Fibroblast of skin of left biceps (primary cell): ENCODE data around the gene STAMBPL1.

Experiments
- DNase-seq, 2 experiments: peaks; one replicate each; pipeline ENCODE4 v3.0.0-alpha.2; 2013; ENCODE audit warnings: low read depth in 2 of 2

STAMBPL1 gene

DNA sequence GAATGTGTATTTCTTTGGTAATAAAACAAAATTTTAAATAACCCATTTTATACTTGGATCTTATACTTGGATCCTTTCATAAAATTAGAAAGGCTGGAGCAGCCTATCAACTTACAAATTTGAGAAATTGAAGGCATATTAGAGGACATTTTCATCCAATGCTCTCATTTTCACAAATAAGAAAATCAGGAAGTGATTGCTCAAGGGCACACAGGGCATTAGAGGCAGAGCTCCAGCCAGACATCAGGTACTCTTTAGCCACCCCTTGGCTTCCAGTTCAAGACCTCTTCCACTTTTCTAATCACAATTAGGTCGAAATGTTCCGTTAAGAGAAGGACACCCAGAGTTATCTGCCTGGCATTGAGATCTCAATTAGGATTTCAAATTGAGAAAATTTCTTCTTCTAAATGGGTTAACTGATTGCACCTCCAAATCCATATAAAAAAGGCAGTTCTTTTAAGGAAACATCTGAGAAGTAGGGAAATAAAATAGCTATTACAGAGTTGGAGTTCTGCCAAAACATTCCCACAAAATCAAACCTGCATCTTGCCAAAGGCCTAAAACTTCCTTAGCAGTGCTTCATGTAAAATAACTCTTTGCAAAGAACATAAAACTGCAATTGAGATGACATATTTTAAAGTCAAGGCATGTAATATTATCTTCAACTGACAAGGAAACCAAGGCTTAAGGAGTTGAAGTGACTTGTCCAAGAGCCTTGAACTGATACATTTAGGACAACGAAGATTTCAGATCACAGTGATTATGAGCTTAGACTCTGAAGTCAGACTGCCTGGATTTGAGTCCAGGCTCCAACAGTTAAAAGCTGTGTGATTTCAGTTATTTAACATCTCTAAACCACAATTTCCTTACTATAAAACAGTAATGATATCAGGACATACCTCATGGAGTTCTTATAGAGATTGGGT lies 70.1 kb downstream of the STAMBPL1 start:
- no peak for DNase-seq

DNA sequence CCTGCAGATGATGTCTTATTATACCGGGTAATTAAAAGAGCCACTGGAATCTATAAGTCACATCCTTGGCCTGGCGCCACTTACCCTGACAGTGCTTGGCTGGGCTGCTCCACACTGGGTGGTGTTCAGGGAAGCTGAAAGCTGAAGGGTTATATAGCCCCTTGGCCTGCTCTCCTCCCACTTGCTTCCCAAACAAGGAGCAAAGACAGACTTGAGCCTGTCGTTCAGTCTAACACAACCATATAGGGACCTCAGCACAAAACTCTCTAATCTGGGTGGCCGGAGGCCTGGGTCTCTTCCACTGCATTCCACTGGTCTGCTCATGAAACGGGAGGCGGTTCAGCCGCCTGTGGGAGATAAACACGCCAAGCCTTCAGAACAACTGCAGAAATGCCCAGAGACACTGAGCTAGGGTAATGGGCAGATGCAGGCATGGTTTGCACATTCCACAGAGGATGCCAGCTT lies 72.6 kb downstream of the STAMBPL1 start, which contains the start of gene ACTA2:
Gene ACTA2, minus strand, starts transcription at position 127 of the 465 bp plus-strand sequence. CDS start 3,843 bp downstream, outside the sequence.
- peak; percentile 74 to 75 for DNase-seq

DNA sequence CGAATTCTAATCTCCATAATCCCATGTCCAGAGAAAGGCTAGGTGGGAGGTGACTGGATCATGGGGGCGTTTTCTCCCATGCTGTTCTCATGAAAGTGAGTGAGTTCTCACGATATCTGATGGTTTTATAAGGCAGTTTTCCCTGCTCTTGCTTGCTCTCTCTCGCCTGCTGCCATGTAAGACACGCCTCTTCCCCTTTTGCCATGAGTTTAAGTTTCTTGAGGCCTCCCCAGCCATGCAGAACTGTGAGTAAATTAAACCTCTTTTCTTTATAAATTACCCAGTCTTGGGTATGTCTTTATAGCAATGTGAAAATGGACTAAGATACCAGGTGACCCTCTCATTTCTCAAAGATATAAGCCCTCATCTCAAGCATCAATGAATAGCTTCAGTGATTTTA lies 73.6 kb downstream of the STAMBPL1 start:
- DNase-seq, result no peak

DNA sequence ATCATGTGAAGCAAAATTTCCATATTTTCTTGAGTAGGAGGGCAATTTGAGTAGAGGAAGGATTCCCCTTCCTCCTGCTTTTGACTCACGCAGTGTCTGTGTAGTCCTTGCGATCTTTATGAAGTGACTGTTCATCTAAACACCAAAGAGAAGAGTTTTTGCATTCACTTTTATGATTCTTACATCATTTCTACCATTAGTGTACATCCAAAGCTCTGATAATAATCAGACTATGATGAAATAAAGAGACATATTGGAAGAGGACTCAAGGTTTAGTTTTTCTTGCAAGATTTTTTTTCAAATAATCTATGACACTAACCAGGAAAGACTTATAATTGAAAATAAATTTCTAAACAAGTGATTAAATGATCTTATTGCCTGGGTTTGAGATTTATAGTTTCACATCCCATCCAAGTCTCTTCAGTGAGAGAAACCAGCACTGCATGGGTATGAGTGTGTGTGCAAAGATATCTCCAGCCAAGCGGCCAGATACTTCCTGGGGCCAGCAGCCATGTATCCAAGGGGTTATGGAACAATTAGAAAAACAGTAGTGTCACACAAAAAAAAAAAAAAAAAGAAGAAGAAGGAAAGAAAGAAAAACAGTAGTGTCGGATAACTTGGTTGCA lies 74.5 kb downstream of the STAMBPL1 start:
- no peak for DNase-seq

DNA sequence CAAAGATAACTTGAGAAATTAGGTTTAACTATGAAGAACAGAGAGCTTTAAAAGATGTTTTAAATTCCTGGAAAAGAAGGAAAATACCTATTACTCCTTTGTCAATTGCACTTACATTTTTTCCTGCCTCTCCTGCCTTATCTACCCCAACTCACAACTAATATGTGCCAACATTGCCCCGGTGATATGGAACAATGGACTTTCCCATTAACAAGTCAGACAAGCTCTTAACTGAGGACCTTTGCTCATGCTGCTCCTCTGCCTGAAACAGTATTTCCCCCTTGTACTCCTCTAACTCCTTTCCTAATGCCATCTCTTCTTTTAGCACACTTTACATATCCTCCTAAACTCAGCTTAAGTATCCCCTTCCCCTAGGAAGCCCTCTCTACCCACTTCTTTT lies 77.3 kb downstream of the STAMBPL1 start:
- DNase-seq, result no peak

DNA sequence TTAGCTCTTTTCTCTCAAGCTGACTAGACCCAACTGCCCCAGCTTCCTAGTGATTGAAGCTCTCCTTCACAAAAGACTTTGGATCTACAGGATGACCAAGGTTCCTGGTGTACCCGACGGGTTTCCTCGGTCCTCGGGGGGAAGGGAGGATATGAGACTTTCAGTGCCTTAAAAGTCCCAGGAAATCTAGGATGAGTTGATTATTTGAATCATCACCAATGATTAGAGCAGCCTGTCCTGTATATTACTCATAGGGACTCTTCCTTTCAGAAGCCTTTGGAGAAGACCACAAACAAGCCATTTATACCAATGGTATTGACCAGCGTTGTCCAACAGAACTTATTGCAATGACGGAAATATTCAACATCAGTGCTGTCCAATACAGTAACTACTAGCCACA lies 78.7 kb downstream of the STAMBPL1 start:
- DNase-seq, result no peak

DNA sequence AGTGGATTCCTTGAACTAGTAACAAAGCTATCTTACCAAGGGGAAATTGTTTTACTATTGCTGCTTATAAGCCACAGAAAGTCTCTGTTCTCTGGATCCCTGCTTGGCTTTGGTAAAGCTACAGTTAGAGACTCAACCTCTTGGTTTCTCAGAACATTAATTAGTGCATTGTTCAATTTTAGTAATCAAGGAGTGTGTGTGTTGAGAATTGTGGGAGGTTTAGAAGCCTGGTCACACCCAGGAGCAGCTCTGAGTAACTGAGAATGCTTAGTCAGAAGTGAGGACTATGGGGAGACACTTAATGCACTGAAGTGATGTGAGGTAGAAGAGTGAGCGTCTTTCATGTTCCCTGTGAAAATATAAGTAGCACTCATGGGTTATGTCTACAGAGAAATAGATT lies 80.8 kb downstream of the STAMBPL1 start:
- DNase-seq, result no peak

DNA sequence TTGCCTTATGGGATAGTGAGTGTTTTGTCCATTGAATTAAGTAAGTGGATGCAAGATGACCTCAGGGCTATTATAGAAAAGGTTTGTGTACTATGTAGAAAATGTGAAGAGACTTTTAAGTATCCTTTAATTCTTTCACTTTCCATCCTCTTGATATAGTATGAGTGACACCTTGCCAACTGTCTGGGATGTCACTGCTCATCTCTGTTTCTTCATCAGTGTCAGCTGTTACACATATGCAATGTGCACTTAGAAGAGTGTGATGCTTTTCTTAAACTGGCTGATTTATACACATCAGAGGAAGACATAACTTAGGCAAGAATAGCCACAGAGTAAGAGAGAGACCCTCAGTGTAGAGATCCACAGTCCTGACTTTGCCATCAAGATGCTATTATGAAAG lies 81.2 kb downstream of the STAMBPL1 start:
- no peak for DNase-seq

DNA sequence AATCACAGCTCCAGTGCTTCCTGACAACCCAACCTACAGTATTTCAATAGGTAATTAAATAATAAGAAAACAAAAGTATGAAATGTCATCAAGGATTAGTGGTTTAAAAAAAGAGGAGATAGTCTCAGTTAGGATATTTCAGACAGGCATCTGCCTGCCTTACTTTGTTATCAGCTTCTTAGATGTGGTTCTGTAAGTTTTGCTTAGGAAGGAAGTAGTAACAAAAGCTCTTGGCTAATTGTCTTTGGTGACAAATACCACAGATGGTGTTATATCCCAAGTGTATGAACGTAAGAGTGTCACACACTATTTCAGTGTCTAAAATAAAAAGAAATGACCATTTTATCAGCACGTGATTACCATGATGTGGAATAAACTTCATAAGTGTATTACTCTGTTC lies 82.3 kb downstream of the STAMBPL1 start:
- no peak for DNase-seq

DNA sequence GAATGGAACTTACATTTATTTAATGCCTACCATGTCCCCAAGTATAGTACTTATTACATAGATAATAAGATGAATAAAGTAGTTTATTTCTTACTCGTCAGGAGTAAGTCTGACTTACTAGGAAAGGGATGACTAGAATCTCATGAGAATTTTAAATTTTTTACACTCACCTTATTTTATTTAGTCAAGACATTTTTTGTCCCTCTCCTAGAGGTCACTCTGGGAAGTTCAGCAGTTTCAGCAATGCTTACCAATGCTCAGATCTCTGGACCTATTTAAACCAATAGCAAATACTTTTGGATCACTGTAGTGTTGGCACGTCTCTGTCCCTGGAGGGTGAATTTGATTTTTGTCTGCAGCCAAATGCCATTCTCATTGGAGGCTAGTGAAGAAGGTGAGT lies 83.3 kb downstream of the STAMBPL1 start:
- no peak for DNase-seq

DNA sequence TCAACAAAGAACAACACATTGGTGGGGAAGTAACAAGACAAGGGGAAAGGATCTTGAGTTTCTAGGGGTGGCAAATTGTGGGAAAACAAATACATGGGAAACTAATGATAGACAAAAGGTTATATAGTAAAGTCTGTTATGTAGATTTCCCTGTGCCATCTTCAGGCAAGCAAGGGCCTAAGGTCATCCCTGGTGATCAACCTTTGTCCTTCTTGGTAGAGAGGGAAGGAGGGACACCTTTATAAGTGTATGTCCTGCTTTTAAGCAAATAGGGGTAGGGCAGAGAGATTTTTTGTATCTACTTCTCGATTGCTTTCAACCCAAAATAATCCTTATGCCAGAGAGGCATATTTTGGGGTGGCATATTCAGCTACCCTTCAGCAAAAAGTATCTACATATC lies 84.3 kb downstream of the STAMBPL1 start:
- no peak for DNase-seq

DNA sequence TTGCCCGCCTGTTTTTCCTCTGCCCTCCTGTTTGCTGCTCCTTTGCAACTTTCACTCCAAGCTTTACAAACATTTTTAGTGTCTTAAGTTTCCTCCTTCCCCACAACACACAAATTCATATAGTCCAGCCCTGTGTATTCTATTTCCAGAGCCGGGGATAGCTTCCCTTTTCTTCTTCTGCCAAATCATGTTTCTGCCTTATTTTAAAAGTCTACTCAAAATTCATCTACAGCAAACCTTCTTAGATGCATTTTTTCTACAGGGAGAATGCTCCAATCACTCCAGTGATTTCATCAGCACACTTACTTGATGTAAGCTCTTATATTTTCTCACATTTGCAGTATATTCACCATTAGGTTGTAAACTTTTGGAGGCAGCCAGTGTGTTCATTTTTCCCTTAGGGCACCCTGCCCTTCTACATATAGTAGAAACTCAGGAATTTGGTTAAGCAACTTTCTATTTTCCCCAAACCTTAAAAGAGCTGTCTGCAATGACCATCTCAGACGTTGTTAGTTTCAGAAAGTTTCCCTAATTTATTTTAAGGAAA lies 84.9 kb downstream of the STAMBPL1 start:
- no peak for DNase-seq

DNA sequence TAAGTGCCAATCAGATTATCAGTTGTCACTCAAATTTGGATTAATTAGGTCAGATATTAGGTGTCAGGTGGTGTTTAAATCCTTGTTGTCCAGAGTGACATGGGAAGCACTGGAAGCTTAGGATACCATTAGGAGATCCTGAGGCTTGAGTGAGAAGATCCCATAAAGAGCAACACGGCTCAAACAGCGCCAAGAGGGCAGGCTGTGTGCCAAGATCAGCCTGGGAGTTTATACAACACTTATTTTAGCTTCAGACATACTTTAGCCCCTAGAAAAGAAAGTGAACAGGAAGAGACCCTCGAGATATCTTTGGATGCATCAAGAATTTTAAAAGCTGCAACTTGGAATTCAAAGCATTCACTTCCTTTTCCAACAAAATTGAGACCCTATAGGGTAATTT lies 86.8 kb downstream of the STAMBPL1 start:
- DNase-seq, result no peak

DNA sequence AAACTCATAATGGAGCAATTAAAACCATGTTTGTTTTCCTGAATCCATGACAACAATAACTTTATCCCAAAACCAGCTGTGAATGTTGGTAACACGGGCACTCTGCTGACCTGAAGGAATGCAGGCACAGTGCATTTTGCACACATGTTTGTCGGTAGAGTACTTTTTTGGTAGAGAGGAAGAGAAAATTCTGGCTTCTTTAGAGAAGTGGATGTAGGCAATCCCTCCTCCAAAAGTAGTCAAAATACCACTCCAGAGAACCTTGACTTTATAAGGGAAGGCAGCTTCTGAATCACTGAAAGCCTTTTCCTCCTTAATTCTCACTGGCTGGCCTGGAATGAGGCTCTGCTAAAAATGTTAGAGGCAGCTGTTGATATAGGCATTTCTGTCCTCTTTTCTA lies 88.3 kb downstream of the STAMBPL1 start:
- no peak for DNase-seq

DNA sequence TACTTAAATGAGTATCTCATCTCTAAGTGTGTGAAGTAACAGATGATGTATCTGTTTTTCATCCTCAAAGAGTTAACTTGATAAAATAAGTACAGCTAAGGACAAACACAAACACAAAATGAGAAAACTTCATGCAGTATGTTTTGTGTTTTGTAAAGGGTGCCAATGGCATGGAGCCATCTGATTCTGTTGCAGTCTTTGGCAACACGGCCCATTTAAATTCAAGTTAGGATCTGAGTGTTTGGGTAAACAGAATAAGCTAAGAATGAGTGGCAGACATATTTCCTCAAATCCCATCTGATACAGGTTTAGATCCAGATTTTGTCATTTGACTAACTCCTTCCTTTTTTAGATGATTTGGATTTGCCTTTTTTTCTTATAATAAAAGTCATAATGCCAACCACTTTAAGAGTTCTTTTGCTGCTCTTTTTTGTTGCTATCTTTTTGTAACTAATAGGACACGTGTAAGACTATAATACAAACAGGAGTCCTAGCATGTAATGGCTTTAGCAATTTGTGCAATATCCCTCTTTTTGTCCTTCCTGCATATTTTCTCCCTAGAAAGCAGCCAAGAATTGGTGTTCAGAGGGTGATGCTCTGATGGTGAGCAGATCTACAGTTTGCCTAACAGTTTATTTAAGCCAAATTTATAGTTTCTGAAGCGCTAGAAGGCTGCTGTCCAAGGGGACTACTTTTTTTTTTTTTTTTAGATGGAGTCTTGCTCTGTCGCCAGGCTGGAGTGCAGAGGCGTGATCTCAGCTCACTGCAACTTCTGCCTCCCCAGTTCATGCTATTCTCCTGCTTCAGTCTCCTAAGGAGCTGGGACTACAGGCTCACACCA lies 91.4 kb downstream of the STAMBPL1 start:
- DNase-seq, result no peak
